Measurements from ENCODE around the gene UGT1A8.

DNA sequence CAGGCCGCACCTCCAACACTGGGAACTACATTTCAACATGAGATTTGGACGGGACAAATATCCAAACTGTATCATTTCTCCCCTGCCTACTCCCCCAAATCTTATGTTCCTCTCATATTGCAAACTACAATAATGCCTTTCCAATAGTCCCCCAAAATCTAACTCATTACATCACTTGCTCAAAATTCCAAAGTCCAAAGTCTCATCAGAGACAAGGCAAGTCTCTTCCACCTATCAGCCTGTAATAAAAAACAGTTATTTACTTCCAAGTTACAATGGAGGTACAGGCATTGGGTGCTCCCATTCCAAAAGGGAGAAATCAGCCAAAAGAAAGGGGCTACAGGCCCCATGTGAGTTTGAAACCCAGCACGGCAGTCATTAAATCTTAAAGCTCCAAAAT, 12.6 kb upstream of the UGT1A8 start:
- TF ChIP-seq POLR2A (IDR thresholded peaks at IDR 0.05) (no peak), POLR2AphosphoS5 (IDR thresholded peaks at IDR 0.05; ENCODE audit: insufficient read depth in 1 of 2, low read depth in 1 of 2) (no peak)
- TF ChIP-seq, protein P1, sequence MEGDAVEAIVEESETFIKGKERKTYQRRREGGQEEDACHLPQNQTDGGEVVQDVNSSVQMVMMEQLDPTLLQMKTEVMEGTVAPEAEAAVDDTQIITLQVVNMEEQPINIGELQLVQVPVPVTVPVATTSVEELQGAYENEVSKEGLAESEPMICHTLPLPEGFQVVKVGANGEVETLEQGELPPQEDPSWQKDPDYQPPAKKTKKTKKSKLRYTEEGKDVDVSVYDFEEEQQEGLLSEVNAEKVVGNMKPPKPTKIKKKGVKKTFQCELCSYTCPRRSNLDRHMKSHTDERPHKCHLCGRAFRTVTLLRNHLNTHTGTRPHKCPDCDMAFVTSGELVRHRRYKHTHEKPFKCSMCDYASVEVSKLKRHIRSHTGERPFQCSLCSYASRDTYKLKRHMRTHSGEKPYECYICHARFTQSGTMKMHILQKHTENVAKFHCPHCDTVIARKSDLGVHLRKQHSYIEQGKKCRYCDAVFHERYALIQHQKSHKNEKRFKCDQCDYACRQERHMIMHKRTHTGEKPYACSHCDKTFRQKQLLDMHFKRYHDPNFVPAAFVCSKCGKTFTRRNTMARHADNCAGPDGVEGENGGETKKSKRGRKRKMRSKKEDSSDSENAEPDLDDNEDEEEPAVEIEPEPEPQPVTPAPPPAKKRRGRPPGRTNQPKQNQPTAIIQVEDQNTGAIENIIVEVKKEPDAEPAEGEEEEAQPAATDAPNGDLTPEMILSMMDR (IDR thresholded peaks at IDR 0.05), result no peak

Measured in vagina (tissue), 2 donors.